BJ (cell line): Measurements from ENCODE around the gene PKD1L1. TPM values are rescaled to one million over a fixed set of nuclear protein-coding genes. Genes with fewer than 3 reads are reported as not detected.
"Not testable (repeated sequence)": the region's sequence is repeated elsewhere in the genome, so short reads cannot be mapped to it uniquely, and the experiment has no call there.

ENCODE experiments used
- CTCF ChIA-PET: fragments of 350-600 bp; formaldehyde crosslinking; extraction: SDS; loops from one replicate; lab custom pipeline; 2021; ENCODE audit warnings: antibody characterized with exemption, inconsistent platforms; lab: Yijun Ruan, JAX
- POLR2A ChIA-PET: fragments of 300-600 bp; sonication (Branson Sonifier 250); formaldehyde crosslinking; extraction: SDS; loops from one replicate; lab custom pipeline; 2021; ENCODE audit warnings: antibody characterized with exemption; lab: Charles Lee
- DNase-seq: peaks from one replicate; pipeline ENCODE4 v3.0.0-alpha.2; 2011; ENCODE audit warnings: low read depth
- H3K27me3 ChIP-seq: 2 replicates; pipeline ENCODE4 v1.6.0; 2011; ENCODE audit warnings: low read length; ENCODE audit not compliant: control insufficient read depth, insufficient read depth
- H3K36me3 ChIP-seq: 2 replicates; pipeline ENCODE4 v1.5.1; 2011; ENCODE audit warnings: low read length; ENCODE audit not compliant: control insufficient read depth, insufficient read depth
- H3K4me3 ChIP-seq: 2 replicates; pipeline ENCODE4 v1.5.1; 2011; ENCODE audit warnings: low read depth, mild to moderate bottlenecking, control low read depth, low read length
- CTCF ChIP-seq: IDR thresholded peaks from 2 replicates; pipeline ENCODE4 v1.5.1; 2011; ENCODE audit warnings: low read depth, mild to moderate bottlenecking, control low read depth, inconsistent platforms, low read length, moderate library complexity; ENCODE audit not compliant: insufficient read depth
- polyA minus RNA-seq: library from RNA; depleted of rRNA, polyadenylated mRNA; stranded (reverse); fragments of >200 nt; gene quantifications from 2 replicates; pipeline ENCODE4 v1.2.3, GENCODE V29; 2011; rRNA and poly(A)+ RNA removed
- polyA plus RNA-seq: library from polyadenylated mRNA; depleted of rRNA; stranded (reverse); fragments of >200 nt; gene quantifications from 2 replicates; pipeline ENCODE4 v1.2.3, GENCODE V29; 2011; rRNA removed

The PKD1L1 gene
- polyA plus RNA-seq (0.01 and 0.13 TPM in 2 replicates), polyA minus RNA-seq (0.05 TPM in 2 replicates)

DNA sequence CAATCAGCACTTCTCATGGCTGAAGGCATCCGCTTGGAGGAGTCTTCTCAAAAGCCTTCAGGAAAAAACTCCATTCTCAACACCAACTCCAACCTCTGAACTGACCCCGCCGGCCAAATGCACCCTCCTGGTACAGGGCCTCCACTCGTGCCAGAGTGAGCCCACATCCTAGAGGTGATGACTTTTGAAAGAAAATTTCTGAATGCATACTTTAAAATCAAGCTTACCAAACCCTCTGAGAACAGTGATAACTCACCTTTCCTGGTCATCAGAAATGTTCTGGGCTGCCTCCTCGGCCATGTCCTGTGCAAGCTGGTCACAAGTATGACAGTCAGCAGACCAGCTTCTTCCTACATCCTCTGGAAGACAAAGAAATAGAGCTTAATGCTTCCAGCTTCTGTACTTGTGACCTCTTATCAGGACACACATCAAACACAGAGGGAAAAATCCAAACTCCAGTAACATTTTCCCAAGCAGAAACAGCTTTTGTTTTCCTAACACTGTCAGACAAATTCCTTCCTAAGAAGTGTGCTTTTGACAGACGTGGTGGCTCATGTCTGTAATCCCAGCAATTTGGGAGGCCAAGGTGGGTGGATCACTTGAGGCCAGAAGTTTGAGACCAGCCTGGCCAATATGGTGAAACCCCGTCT lies at the start of gene PKD1L1:
Gene PKD1L1, minus strand, starts transcription at position 326 of the 650 bp plus-strand sequence. Its CDS starts 26 bp downstream, at position 300.
- no peak for TF ChIP-seq CTCF
- Histone ChIP-seq H3K36me3 (no peaks in the 10 kb centered on the region), H3K27me3 (no peaks in the 10 kb centered on the region), H3K4me3 (no peak within 1 kb of the TSS)
- DNase-seq, result no peak
- CTCF ChIA-PET, result interaction anchor here (0.9 to 6.8 kb wide), 6 partner anchors 18 to 207 kb away, joined by 3 to 100 read pairs (median 3); no protein-coding TSS in a partner anchor
- POLR2A ChIA-PET, result no interaction called here

GRCh38 chr7:47992446-47992845 lies 44.2 kb upstream of the PKD1L1 start:
- no peak for TF ChIP-seq CTCF
- Histone ChIP-seq H3K27me3 (no peaks in the 10 kb centered on the region), H3K4me3 (no peak overlapping the region), H3K36me3 (no peaks in the 10 kb centered on the region)
- DNase-seq, result no peak
- ChIA-PET CTCF (interaction anchor here (0.7 to 3.7 kb wide), 22 partner anchors 10 to 169 kb away, joined by 3 to 112 read pairs (median 4); no protein-coding TSS in a partner anchor), POLR2A (no interaction called here)

DNA sequence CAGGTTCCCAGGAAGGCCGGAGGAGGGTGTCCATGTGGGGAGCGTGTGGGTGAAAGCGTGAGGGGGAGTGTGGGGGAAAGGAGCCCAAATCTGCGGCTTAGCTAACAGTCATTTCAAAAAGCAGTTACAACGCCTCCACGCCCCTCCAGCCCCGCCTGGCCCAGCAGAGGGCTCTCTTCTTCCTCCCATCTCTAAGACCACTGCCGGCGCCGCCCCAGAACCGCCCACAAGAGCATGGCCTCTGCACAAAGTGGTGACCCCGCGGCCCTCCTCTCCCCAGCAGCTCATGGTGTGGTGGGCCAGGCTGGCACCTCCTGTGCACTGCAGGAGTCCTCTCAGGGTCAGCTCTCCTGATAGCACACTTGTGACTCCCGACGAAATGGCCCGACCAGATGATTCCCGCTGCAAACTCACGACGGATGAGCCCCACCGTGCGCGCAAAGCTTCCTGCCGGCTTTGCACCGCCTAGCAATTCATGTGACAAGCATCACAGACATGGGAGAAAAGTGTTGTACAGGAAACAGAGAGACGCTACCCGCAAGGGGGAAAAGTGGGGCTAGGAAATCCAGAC lies 43.6 kb upstream of the PKD1L1 start:
- ChIA-PET POLR2A (no interaction called here), CTCF (interaction anchor here (0.7 to 3.7 kb wide), 28 partner anchors 9 to 170 kb away, joined by 3 to 112 read pairs (median 4); no protein-coding TSS in a partner anchor)
- no peak for DNase-seq
- no peaks in the 10 kb centered on the region for H3K27me3 ChIP-seq
- peak overlapping the region; percentile 54 for H3K4me3 ChIP-seq
- TF ChIP-seq CTCF, result peak; percentile 83
- no peaks in the 10 kb centered on the region for H3K36me3 ChIP-seq

DNA sequence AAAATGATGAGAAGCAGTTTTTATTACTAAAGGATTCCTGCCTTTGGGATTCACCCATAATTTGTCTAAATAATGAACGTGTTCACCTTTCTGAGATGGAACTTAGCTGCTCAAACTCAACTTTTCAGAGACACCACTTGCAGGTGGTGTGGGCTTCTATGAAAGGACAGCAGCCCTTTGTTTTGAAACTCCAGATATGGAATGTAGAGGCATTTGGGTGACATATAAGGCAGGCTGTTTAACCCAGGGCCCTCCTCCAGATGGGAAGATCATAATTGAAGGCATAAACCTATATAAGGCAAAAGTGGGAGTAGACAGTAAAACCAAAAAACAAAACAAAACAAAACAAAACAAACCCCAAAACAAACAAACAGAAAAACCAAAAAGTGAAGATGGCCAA lies 43.0 kb upstream of the PKD1L1 start:
- CTCF ChIA-PET, result interaction anchor here (0.9 to 3.7 kb wide), 25 partner anchors 8 to 724 kb away, joined by 3 to 112 read pairs (median 4); no protein-coding TSS in a partner anchor
- POLR2A ChIA-PET, result no interaction called here
- no peaks in the 10 kb centered on the region for H3K36me3 ChIP-seq
- H3K27me3 ChIP-seq, result no peaks in the 10 kb centered on the region
- no peak for TF ChIP-seq CTCF
- H3K4me3 ChIP-seq, result no peak overlapping the region
- no peak for DNase-seq

- no peak for TF ChIP-seq CTCF
- POLR2A ChIA-PET, result no interaction called here
- no peaks in the 10 kb centered on the region for H3K36me3 ChIP-seq
- H3K27me3 ChIP-seq, result no peaks in the 10 kb centered on the region
- CTCF ChIA-PET, result interaction anchor here (1.0 to 3.7 kb wide), 11 partner anchors 8 to 723 kb away, joined by 3 to 112 read pairs (median 6); no protein-coding TSS in a partner anchor
- no peak for DNase-seq
- no peak overlapping the region for H3K4me3 ChIP-seq
Measured at GRCh38 chr7:47990592-47990991, 42.3 kb upstream of the PKD1L1 start.

DNA sequence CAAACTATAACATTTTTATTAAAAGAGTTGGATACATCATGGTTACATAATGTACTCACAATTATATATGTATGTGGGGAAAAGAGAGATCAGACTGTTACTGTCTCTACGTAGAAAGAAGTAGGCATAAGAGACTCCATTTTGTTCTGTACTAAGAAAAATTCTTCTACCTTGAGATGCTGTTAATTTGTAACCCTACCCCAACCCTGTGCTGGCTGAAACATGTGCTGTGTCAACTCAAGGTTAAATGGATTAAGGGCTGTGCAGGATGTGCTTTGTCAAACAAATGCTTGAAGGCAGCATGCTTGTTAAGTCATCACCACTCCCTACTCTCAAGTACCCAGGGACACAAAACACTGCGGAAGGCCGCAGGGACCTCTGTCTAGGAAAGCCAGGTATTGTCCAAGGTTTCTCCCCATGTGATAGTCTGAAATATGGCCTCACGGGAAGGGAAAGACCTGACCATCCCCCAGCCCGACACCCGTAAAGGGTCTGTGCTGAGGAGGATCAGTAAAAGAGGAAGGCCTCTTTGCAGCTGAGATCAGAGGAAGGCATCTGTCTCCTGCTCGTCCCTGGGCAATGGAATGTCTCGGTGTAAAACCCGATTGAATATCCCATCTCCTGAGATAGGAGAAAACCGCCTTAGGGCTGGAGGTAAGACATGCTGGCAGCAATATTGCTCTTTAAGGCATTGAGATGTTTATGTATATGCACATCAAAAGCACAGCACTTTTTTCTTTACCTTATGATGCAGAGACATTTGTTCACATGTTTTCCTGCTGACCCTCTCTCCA lies 41.5 kb upstream of the PKD1L1 start:
- DNase-seq, H3K4me3 ChIP-seq, H3K27me3 ChIP-seq, H3K36me3 ChIP-seq, POLR2A ChIA-PET: not testable (repeated sequence)
- CTCF ChIA-PET, result interaction anchor here (0.7 to 3.7 kb wide), 12 partner anchors 7 to 169 kb away, joined by 3 to 112 read pairs (median 8); no protein-coding TSS in a partner anchor
